ENCODE measurements around the gene IGF2.

Gene IGF2

DNA sequence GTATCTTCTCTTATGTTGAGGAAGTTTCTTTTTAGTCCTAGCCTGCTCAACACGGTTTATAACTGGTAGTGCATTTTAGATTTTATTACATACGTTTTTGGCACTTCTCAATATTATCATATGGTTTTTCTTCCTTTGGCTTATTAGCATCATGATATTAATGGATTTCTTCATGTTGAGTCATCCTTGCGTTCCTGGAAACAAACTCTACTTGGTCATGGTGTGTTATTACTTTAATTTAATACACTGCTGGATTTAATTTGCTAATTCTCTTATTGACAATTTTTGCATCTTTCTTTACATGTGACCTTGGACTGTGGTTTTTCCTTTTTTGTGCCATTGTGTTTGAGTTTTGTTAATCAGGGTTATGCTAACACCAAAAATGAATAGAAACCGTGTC, 20.5 kb downstream of the IGF2 start:
- peaks cover 18% of the 10 kb centered on the region for H3K36me3 Mint-ChIP-seq (ENCODE audit: low read depth)
- no peak overlapping the region for H3K4me3 Mint-ChIP-seq
- peaks cover 14% of the 10 kb centered on the region for H3K4me1 Mint-ChIP-seq
- DNase-seq, result no peak
- peaks cover 34% of the 10 kb centered on the region for H3K9me3 Mint-ChIP-seq
- H3K27me3 Mint-ChIP-seq (ENCODE audit: low read depth, poor library complexity), result peaks cover 25% of the 10 kb centered on the region
- TF ChIP-seq, protein P1, sequence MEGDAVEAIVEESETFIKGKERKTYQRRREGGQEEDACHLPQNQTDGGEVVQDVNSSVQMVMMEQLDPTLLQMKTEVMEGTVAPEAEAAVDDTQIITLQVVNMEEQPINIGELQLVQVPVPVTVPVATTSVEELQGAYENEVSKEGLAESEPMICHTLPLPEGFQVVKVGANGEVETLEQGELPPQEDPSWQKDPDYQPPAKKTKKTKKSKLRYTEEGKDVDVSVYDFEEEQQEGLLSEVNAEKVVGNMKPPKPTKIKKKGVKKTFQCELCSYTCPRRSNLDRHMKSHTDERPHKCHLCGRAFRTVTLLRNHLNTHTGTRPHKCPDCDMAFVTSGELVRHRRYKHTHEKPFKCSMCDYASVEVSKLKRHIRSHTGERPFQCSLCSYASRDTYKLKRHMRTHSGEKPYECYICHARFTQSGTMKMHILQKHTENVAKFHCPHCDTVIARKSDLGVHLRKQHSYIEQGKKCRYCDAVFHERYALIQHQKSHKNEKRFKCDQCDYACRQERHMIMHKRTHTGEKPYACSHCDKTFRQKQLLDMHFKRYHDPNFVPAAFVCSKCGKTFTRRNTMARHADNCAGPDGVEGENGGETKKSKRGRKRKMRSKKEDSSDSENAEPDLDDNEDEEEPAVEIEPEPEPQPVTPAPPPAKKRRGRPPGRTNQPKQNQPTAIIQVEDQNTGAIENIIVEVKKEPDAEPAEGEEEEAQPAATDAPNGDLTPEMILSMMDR (IDR thresholded peaks at IDR 0.05), result no peak
- no peak overlapping the region for H3K27ac Mint-ChIP-seq

DNA sequence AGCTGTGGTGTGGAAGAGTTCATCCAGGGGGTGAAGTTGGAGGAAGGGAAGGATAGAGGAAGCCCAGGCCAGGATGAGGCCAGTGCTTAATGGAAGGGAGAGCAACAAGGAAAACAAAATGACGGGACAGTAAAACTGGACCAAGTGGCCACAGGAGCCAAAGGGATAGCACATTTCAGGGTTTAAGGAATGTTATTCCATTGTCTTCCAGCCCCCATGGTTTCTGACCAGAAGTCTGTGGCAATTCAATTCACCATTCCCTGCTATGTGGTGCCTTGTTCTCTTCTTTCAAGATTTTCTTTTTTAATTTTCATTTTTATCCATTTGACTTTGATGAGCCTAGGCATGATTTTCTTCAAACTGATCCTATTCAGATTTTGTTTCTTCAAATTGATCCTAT, 22.5 kb downstream of the IGF2 start:
- Mint-ChIP-seq H3K9me3 (peaks cover 49% of the 10 kb centered on the region), H3K4me3 (no peak overlapping the region), H3K27me3 (ENCODE audit: low read depth, poor library complexity) (peaks cover 26% of the 10 kb centered on the region), H3K27ac (no peak overlapping the region), H3K4me1 (peaks cover 5% of the 10 kb centered on the region), H3K36me3 (ENCODE audit: low read depth) (peaks cover 18% of the 10 kb centered on the region)
- TF ChIP-seq, protein P1 (IDR thresholded peaks at IDR 0.05), result no peak
- DNase-seq, result no peak

DNA sequence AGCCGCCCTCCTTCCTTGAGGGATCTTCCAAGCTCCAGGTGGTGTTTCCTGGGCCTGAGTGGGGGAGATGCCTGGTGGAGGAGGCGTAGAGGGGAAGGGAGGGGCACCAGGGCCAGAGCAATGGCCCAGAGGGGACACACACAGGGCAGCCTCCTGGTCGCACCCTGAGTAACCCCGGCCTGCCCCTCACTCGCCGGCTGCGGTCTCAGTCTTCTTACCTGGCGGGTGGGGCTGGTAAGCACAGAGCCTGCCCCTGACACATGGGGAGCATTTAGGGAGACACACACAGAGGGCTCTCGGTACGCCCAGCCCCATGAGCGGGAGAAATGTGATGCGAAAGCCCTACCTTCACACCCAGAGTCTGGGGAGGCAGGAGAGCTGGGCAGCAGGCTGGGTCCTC, 23.9 kb downstream of the IGF2 start:
- H3K9me3 Mint-ChIP-seq, result peaks cover 53% of the 10 kb centered on the region
- TF ChIP-seq, protein P1 (IDR thresholded peaks at IDR 0.05), result no peak
- H3K36me3 Mint-ChIP-seq (ENCODE audit: low read depth), result peaks cover 18% of the 10 kb centered on the region
- peaks cover 21% of the 10 kb centered on the region for H3K27me3 Mint-ChIP-seq (ENCODE audit: low read depth, poor library complexity)
- H3K4me3 Mint-ChIP-seq, result no peak overlapping the region
- no peak overlapping the region for H3K27ac Mint-ChIP-seq
- H3K4me1 Mint-ChIP-seq, result peaks cover 9% of the 10 kb centered on the region
- no peak for DNase-seq

DNA sequence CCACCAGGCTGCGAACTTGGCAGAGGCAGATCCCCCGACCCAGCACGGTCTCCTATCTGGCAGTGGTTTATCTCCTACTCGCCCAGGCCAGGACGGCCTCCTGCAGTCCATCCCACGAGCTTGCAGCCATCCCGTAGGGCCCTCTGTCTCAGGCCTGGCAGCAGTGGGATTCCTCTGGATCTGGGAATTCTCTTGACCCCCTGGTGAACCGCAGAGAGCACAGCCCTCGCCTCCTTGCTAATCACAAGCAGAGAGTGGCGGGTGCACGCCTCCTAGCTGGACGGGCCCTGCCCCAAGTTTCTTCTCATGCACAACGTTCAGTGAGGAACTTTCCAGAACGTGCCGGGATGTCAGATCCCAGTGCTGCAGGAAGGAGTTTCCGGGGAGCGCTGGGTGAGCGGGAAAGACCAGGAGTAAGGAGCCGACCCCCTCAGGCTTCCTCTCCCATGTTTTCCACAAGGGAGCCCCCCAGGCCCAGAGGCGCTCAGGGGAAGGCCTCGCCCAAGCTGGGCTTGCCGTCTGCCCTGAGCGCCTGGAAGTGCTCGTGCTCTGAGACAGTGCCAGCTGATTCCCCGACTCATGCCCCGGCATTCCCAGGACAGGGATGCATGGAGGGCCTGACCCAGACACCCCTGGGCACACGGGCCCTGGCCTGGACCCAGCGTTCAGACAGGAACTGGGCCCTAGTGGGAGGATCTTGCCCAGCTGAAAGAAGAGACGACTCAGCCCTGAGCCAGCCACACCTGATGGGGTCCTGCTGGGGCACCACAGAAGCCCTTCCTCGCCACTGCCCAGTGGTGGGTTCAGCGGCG, 24.6 kb downstream of the IGF2 start:
- Mint-ChIP-seq H3K4me3 (no peak overlapping the region), H3K27ac (no peak overlapping the region)
- TF ChIP-seq, protein P1 (IDR thresholded peaks at IDR 0.05), result no peak

DNA sequence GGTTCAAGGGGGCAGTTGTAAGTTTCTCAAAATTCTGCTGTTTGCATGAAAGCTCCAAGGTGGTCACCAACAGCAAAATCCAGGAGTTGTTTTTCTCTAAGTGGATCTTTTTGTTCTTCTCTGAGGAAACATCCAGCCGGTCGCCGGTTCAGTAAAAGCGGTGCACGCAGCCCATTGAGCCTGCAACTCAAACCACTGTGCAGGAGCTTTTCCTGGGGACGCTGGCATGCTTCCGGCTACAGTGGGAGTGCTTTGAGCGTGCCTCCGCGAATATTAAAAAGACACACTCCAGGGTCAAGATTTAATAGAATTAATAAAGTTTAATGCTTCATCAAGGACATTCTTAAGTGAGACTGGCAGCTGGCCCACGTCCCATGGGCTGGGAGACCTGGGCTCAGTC, 25.4 kb downstream of the IGF2 start:
- peaks cover 57% of the 10 kb centered on the region for H3K9me3 Mint-ChIP-seq
- H3K27ac Mint-ChIP-seq, result no peak overlapping the region
- no peak for DNase-seq
- peaks cover 14% of the 10 kb centered on the region for H3K27me3 Mint-ChIP-seq (ENCODE audit: low read depth, poor library complexity)
- no peak overlapping the region for H3K4me3 Mint-ChIP-seq
- TF ChIP-seq, protein P1 (IDR thresholded peaks at IDR 0.05), result no peak
- peaks cover 22% of the 10 kb centered on the region for H3K36me3 Mint-ChIP-seq (ENCODE audit: low read depth)
- H3K4me1 Mint-ChIP-seq, result peaks cover 15% of the 10 kb centered on the region

More for the DNA sequence above, 24.6 kb downstream of the IGF2 start:
- DNase-seq, result no peak
- H3K27me3 Mint-ChIP-seq (ENCODE audit: low read depth, poor library complexity), result peaks cover 18% of the 10 kb centered on the region
- H3K4me1 Mint-ChIP-seq, result peaks cover 12% of the 10 kb centered on the region
- peaks cover 60% of the 10 kb centered on the region for H3K9me3 Mint-ChIP-seq
- H3K36me3 Mint-ChIP-seq (ENCODE audit: low read depth), result peaks cover 22% of the 10 kb centered on the region

DNA sequence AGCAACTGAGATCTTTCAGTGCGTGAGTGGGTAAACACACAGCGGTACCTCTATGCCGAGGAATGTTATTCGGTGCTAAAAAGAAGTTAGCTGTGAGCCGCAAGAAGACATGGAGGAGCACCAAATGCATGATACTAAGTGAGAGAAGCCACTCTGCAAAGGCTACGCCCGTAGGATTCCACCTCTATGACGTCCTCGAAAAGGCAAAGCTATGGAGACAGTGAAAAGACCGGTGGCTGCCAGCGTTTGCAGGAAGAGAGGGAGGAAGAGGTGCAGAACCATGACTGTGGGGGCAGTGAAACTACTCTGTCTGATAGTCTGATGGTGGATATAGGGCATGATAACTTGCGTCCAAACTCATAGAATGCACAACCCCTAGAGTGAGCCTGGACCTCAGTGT, 28.7 kb downstream of the IGF2 start:
- Mint-ChIP-seq H3K27ac (no peak overlapping the region), H3K4me1 (peaks cover 22% of the 10 kb centered on the region), H3K4me3 (no peak overlapping the region), H3K9me3 (peaks cover 26% of the 10 kb centered on the region), H3K27me3 (ENCODE audit: low read depth, poor library complexity) (peaks cover 3% of the 10 kb centered on the region), H3K36me3 (ENCODE audit: low read depth) (peaks cover 3% of the 10 kb centered on the region)
- DNase-seq, result no peak
- TF ChIP-seq, protein P1 (IDR thresholded peaks at IDR 0.05), result no peak
